OCI-LY7 (cell line): ENCODE results near the gene EIPR1. TPM values are rescaled to one million over a fixed set of nuclear protein-coding genes. Genes with fewer than 3 reads are reported as not detected.

Experiments used
- BruUV-seq: library from RNA; stranded (reverse); fragments of 400-500 nt; replicated peaks from 2 replicates; lab custom pipeline; 2021; lab: Mats Ljungman, UMichigan
- CTCF ChIA-PET: fragments of 300-600 bp; sonication (Branson Sonifier 250); formaldehyde crosslinking; loops from one replicate; lab custom pipeline; 2022; ENCODE audit warnings: antibody characterized with exemption; ENCODE audit not compliant: unreplicated experiment; lab: Charles Lee
- POLR2A ChIA-PET: fragments of 300-600 bp; sonication (Branson Sonifier 250); formaldehyde crosslinking; loops from one replicate; lab custom pipeline; 2022; ENCODE audit warnings: antibody characterized with exemption; lab: Charles Lee
- DNase-seq: peaks from one replicate; pipeline ENCODE4 v3.0.0-alpha.2; 2015; ENCODE audit warnings: low spot score
- H2AFZ ChIP-seq: fragments of 200-600 bp; sonication (generic), shearing (Covaris generic); 2 replicates; pipeline ENCODE4 v1.6.1; 2014; ENCODE audit warnings: mild to moderate bottlenecking, antibody characterized with exemption, low read length, moderate library complexity
- H3K27ac ChIP-seq: fragments of 200-600 bp; sonication (generic); 2 replicates; pipeline ENCODE4 v1.5.1; 2014; ENCODE audit warnings: mixed run types, low read depth, mild to moderate bottlenecking, moderate library complexity, low read length, inconsistent platforms; ENCODE audit not compliant: poor library complexity, severe bottlenecking
- H3K36me3 ChIP-seq: fragments of 200-600 bp; sonication (generic); 2 replicates; pipeline ENCODE4 v1.6.1; 2014; ENCODE audit warnings: mild to moderate bottlenecking, antibody characterized with exemption, low read length, moderate library complexity, mixed read lengths; ENCODE audit not compliant: insufficient read depth
- H3K4me1 ChIP-seq: fragments of 200-600 bp; sonication (generic); 2 replicates; pipeline ENCODE4 v1.5.1; 2014; ENCODE audit warnings: mild to moderate bottlenecking, low read length; ENCODE audit not compliant: insufficient read depth, poor library complexity, severe bottlenecking
- H3K4me2 ChIP-seq: fragments of 200-600 bp; sonication (generic); 2 replicates; pipeline ENCODE4 v1.6.1; 2014; ENCODE audit warnings: mild to moderate bottlenecking, low read length
- H3K4me3 ChIP-seq: fragments of 200-600 bp; sonication (generic); 2 replicates; pipeline ENCODE4 v1.5.1; 2014; ENCODE audit warnings: mild to moderate bottlenecking, low read depth, low read length; ENCODE audit not compliant: poor library complexity, severe bottlenecking
- H3K79me2 ChIP-seq: fragments of 200-600 bp; sonication (generic); 2 replicates; pipeline ENCODE4 v1.6.1; 2016; ENCODE audit warnings: low read depth, mild to moderate bottlenecking, low read length, moderate library complexity, mixed read lengths; ENCODE audit not compliant: insufficient read depth
- H3K9me2 ChIP-seq: fragments of 200-600 bp; sonication (generic); 2 replicates; pipeline ENCODE4 v1.6.1; 2016; ENCODE audit warnings: mild to moderate bottlenecking, low read length, mixed read lengths; ENCODE audit not compliant: insufficient read depth
- H3K9me3 ChIP-seq: fragments of 200-600 bp; sonication (generic); 2 replicates; pipeline ENCODE4 v1.6.1; 2014; ENCODE audit warnings: mild to moderate bottlenecking, mixed run types, low read length, mixed read lengths
- H4K20me1 ChIP-seq: fragments of 200-600 bp; sonication (generic); 2 replicates; pipeline ENCODE4 v1.6.1; 2014; ENCODE audit warnings: mild to moderate bottlenecking, antibody characterized with exemption, low read length, moderate library complexity, mixed read lengths; ENCODE audit not compliant: insufficient read depth
- CTCF ChIP-seq: fragments of 200-600 bp; sonication (generic); conservative IDR thresholded peaks from 2 replicates; pipeline ENCODE4 v1.5.1; 2014; ENCODE audit warnings: mild to moderate bottlenecking, antibody characterized with exemption, low read length, moderate library complexity, mixed read lengths
- EZH2phosphoT487 ChIP-seq: fragments of 200-600 bp; sonication (generic); IDR thresholded peaks from 2 replicates; pipeline ENCODE4 v1.6.1; 2018; ENCODE audit warnings: low read depth, borderline replicate concordance, mild to moderate bottlenecking, mixed run types, antibody characterized with exemption, low read length, moderate library complexity, mixed read lengths
- intact Hi-C: fragments of 100-400 bp; cut with micrococcal nuclease; formaldehyde crosslinking; loops from one replicate; pipeline ENCODE4 v1.10.0; 2022; ENCODE audit not compliant: unreplicated experiment
- total RNA-seq, 2 experiments: library from RNA; depleted of rRNA in 1 of 2; stranded (reverse); fragments of >200 nt in 1 of 2; shearing (Covaris generic) in 1 of 2; gene quantifications; 2 replicates each; pipeline ENCODE4 v1.2.3, GENCODE V29; 2014 to 2022

The EIPR1 gene
- total RNA-seq, 2 experiments from 2014 or later, result 60.5 to 61.7 TPM

DNA sequence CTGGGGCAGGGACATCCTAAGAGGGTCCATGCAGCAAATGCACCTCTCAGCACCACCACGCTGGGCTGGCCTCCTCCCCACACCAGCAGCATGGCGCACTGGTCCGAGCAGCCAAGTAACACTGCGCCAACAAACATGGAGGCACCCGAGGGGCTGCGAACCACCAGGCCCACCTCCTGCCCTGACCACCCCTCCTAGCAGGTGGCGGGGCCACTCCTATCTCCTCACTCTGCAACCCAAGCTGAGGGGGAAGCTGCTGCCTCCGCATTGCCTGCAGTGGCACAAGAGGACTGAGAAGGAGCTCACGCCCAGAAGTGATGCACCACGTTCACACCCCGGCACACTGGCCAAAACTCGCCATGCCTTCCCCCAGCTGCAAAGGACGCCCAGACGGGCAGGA lies 94.4 kb downstream of the EIPR1 start:
- intact Hi-C loops, result no loop called here
- no peak overlapping the region for H3K27ac ChIP-seq
- no TSS peak for BruUV-seq

GRCh38 chr2:3282056-3282998 lies 95.3 kb downstream of the EIPR1 start:
- CTCF ChIA-PET, result no interaction called here
- Histone ChIP-seq H3K9me2 (no peaks in the 10 kb centered on the region), H3K79me2 (no peaks in the 10 kb centered on the region), H4K20me1 (no peaks in the 10 kb centered on the region), H3K4me1 (no peaks in the 10 kb centered on the region), H2AFZ (no peak overlapping the region), H3K27ac (no peak overlapping the region), H3K36me3 (no peaks in the 10 kb centered on the region), H3K4me2 (no peak overlapping the region), H3K9me3 (no peaks in the 10 kb centered on the region), H3K4me3 (no peak overlapping the region)
- TF ChIP-seq CTCF, result no peak
- TF ChIP-seq EZH2phosphoT487, result no peak
- POLR2A ChIA-PET, result no interaction called here
- DNase-seq, result no peak
- intact Hi-C loops, result no loop called here
- no TSS peak for BruUV-seq

More for the DNA sequence above, 94.4 kb downstream of the EIPR1 start:
- TF ChIP-seq EZH2phosphoT487 (no peak), CTCF (no peak)
- DNase-seq, result no peak
- Histone ChIP-seq H2AFZ (no peak overlapping the region), H3K36me3 (peaks cover 4% of the 10 kb centered on the region; the same call in 1 of the 2 replicates), H3K9me3 (no peaks in the 10 kb centered on the region), H4K20me1 (no peaks in the 10 kb centered on the region), H3K4me3 (no peak overlapping the region), H3K4me1 (no peaks in the 10 kb centered on the region), H3K4me2 (no peak overlapping the region), H3K79me2 (no peaks in the 10 kb centered on the region), H3K9me2 (no peaks in the 10 kb centered on the region)
- POLR2A ChIA-PET, result interaction anchor here (0.6 kb wide), 1 partner anchor 36 kb away, joined by 4 read pairs; no protein-coding TSS in a partner anchor
- CTCF ChIA-PET, result no interaction called here
